NCI-H526 (cell line): Measurements from ENCODE around the gene CCK.

Experiments
- DNase-seq, 2 experiments: peaks; one replicate each; lab custom pipeline; 2025; lab: John Stamatoyannopoulos, UW

CCK gene

GRCh38 chr3:42266085-42266484 lies at the start of gene CCK:
Gene CCK (minus strand): TSS chr3:42266185. CDS start chr3:42263630, 2,555 bp downstream.
- no peak for DNase-seq

- no peak for DNase-seq
Observed at GRCh38 chr3:42314411-42314810, 48.4 kb upstream of the CCK start.

- DNase-seq = no peak
Observed at GRCh38 chr3:42308651-42309050, 42.7 kb upstream of the CCK start.

DNA sequence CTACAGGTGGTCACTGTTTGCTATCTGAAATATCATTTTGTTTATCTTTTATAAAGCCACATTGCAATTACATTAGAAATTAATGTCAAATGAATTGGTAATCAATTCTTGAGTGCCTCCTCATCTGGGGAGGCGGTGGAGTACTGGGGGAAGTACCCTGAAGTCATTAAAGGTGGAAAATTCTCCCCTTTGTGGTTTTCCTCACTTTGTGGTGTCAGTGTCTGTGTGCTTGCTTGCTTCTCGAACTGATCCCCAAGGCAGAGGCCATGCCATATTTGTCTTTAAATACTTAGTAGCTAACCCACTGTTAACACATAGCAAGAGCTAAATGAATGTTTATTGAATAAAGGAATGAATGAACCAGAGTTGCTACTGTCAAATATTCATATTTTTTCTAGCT lies 40.5 kb upstream of the CCK start:
- no peak for DNase-seq

DNA sequence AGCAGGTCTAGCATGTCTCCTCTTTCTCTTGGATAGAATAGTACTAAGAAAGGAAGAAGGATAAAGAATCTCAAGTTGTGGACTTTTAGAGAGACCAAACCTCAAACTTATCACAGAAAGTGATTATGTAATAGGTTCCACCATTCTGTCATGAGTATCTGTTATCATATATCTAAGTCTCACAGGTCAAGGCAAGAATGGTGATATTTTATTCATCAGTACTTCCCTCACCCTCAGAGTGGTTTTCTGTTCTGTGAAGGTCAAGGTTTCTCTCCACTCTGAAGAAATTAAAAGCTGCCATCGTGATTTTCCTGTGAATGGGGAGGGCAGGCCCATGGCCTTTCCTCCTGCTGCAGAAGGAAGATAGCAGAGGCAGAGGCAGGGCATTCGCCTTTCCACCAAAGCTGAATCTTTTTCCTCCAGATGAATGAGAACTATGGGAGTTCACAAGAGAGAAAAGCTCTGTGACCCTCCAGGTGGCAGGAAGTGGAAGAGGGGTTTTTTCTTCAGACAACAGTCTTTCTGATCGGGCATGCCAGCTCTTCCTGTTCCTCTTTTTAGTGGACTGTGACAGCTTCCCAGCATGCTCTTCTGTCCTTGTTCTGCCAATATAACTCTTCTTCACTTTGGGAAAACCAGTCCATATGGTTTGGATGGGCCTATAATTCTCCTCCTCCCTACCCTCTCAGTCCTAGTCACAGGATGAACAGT lies 37.1 kb upstream of the CCK start:
- no peak for DNase-seq

GRCh38 chr3:42301446-42302175 lies 35.6 kb upstream of the CCK start:
- no peak for DNase-seq

DNA sequence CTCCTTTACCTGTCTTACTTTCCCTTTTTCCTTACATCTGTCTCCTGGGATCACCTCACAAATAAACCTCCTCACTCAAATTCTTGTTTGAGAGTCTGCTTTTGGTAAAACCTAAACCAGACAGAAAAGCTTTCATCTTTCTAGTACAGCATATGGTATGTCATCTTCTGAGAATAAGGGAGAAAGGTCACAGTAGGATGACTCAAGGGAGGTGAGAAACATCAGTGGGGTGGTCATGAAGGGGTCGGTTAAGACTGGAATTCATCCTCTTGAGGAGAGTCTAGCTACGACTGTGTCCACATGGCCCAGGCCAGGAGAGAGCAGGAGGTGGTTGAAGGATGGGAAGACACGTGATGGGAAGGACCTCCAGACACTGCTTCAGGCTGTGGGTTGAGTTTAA lies 34.8 kb upstream of the CCK start:
- no peak for DNase-seq

DNA sequence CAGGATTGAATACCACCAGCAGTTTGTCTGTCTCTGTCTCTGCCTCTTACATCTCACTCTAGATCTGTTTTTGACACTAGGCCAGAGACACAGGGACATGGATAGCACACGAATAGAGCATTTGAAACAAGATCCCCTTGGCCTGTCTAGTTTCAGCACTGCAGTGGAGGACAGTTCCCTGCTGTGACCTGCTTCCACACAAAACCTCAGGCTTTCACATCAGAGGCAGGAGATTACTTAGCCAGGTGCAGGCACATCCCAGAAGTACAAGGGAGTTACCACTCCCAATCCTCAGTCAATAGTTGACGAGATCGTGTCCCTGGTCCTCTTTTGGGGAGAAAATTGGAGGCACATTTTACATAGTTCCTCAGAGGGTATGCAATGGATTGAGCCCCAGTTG lies 34.0 kb upstream of the CCK start:
- DNase-seq = no peak

GRCh38 chr3:42298259-42298658 lies 32.3 kb upstream of the CCK start:
- DNase-seq = no peak

DNA sequence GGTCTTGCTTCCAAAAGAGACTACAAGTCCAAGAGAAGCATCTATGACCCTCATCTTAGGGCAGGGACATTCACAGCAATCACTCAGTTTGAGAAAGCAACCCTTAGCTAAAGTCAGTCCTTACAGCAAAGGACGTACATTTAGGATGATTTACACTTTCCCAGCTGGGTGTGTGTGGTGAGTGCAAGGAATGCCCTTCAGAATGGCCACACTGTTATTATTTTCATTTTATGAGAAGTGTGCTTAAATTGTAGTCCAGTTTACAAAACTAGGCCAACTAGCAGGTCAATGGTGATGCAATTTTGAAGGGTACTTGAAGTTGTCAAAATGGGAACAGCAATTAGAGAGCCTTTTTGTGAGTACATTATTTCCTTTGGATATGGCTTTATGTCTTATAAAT lies 26.0 kb upstream of the CCK start:
- no peak for DNase-seq

DNA sequence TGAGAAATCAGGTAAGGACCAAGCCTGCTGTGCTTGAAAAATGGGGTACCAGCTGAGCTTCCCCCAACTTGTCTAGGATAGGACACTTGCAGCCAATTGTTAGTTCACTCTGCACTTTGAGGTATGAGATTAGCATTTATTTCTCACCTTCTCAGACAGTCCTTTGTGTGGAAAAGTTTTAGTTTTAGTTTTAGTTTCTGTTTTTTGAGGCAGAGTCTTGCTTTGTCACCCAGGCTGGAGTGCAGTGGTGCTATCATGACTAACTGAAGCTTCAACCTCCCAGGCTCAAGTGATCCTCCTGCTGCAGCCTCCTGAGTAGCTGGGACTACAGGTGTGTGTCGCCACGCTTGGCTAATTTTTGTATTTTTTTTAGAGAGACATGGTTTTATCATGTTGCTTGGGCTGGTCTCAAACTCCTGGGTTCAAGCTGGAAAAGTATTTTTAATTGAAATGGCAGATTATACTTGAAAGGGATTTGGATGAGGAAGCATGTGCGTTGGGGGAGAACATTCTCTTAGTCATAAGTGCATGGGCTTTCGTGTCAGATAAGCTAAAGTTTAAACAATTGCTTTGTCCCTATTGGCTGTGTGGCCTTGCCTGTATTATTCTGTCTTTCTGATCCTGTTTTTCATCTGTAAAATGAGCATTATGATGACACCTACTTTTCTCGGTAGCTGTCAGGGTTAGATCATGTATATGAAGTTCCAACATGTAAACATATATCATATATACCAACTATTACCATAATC lies 25.2 kb upstream of the CCK start:
- DNase-seq = no peak

DNA sequence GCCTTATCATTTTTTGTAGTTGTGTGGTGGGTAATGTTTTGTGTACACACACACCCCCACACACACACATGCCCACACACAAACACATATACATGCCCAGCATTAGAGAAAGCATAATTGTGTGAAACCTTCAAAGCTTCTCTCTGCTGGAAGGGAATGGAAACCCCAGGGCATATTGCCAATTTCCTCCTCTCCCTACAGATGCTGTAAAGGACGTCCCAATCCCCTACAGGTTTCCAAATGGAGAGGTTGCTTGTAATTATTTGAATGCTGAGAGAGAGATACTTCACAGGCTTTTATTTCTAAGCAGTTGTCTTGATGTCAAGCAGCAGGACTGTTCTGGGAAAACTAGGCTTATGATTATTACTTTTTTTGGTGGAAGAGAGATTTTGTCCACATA lies 23.0 kb upstream of the CCK start:
- no peak for DNase-seq

DNA sequence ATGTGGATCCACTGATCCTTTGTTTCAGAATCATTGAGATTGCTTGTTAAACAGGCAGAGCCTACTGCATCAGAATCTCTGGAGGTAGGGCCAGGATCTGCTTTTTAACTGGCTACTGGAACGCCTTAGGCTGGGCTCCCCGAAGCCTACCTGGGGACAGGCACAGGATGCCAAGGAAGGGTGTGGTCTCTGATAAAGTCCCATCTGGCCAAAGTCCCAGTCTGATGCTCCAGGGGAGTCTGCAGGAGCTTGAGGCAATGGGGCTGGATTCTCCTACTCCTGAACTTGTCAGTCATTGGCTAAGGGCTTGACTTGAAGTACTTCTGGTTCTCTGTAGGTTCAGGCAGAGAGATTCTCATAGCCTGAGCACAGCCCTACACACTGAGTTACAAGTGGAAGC lies 22.4 kb upstream of the CCK start:
- DNase-seq = no peak

- DNase-seq = peak in 1 of 2 experiments; percentile 31
Observed at GRCh38 chr3:42287423-42287822, 21.4 kb upstream of the CCK start.

GRCh38 chr3:42277676-42278075 lies 11.7 kb upstream of the CCK start:
- DNase-seq = no peak

GRCh38 chr3:42276141-42277132 lies 10.5 kb upstream of the CCK start:
- no peak for DNase-seq

DNA sequence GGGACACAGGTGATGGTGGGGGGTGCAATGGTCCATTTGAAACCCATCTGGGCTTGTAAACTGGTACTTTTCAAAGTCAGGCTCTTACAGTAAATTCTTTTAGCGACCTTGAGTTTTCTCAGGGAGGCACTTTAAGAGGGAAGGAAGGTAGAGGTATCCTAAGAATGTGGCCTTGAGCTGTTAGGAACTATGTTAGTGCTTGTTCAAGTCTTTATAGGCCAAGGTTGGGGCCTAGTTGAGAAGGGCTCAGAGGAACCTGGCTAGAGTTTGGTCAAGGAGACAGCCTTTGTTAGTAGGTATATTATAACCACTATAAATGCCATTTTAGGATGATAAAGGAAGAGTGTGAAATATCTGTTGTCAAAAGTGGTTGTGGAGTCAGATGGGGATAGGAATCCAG lies 9.2 kb upstream of the CCK start:
- no peak for DNase-seq

DNA sequence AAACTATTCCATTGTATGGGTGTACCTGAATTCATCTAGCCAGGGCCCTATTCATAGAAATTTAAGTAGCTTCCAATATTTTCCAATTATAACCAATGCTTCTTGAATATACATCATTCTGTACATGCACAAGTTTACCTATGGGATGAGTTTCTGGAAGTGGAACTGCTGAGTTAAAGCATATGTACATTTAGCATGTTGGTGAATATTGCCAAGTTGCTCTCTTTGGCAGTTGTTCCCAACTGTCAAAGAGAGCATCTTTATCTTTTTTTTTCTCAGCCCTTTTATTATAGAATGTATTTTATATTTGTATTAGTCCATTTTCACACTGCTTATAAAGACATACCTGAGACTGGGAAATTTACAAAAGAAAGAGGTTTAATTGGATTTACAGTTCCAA lies 8.3 kb upstream of the CCK start:
- DNase-seq = no peak

- DNase-seq = no peak
Observed at GRCh38 chr3:42273361-42273760, 7.4 kb upstream of the CCK start.

DNA sequence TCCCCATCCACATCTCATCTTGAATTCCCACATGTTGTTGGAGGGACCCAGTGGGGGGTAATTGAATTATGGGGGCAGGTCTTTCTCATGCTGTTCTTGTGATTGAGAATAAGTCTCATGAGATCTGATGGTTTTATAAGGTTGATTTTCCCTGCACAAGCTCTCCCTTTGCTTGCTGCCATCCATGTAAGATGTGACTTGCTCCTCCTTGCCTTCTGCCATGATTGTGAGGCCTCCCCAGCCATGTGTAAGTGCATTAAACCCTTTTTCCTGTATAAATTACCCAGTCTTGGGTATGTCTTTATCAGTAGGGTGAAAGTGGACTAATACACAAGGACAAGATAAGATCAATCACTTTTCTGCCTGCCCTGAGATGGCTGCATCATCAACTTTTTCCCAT lies 5.8 kb upstream of the CCK start:
- no peak for DNase-seq

DNA sequence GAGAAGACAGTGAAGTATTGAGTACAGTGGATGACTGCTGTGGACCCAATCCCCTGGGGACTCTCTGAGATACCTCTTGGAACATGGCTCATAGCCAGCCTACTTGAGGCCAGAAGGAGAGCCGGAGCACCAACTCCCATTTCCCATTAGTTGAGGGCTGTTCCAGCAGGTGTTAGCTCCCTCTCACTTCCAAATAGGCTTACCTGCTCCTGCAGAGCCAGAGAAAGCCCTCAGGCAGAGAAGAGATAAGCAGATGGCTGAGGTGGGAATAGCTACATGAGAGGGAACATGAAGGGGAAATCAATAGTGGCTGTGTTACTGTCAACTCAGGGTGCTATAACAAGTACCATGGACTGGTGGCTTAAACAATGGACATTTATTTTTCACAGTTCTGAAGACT lies 4.6 kb upstream of the CCK start:
- DNase-seq = peak in 1 of 2 experiments; percentile 6

GRCh38 chr3:42269647-42270046 lies 3.7 kb upstream of the CCK start:
- no peak for DNase-seq
